ENCODE results near the gene PCBP3.

PCBP3 gene

GRCh38 chr21:45727390-45727789 lies 83.9 kb downstream of the PCBP3 start:
- DNase-seq, result no peak

- DNase-seq, result no peak
Observed at GRCh38 chr21:45735259-45736000, 91.9 kb downstream of the PCBP3 start.

- no peak for DNase-seq
Observed at GRCh38 chr21:45736042-45736689, 92.6 kb downstream of the PCBP3 start.

GRCh38 chr21:45736690-45737484 lies 93.4 kb downstream of the PCBP3 start:
- no peak for DNase-seq

- DNase-seq, result no peak
Observed at GRCh38 chr21:45737485-45738166, 94.1 kb downstream of the PCBP3 start.

- DNase-seq, result no peak
Observed at GRCh38 chr21:45739218-45740087, 95.9 kb downstream of the PCBP3 start.

- DNase-seq, result no peak
Observed at GRCh38 chr21:45740088-45740440, 96.5 kb downstream of the PCBP3 start.

- no peak for DNase-seq
Observed at GRCh38 chr21:45740491-45741357, 97.2 kb downstream of the PCBP3 start.

- DNase-seq, result no peak
Observed at GRCh38 chr21:45741691-45742090, 98.2 kb downstream of the PCBP3 start.

GRCh38 chr21:45742247-45742646 lies 98.7 kb downstream of the PCBP3 start:
- no peak for DNase-seq

GRCh38 chr21:45745256-45745655 lies 101.7 kb downstream of the PCBP3 start:
- no peak for DNase-seq

GRCh38 chr21:45747233-45747766 lies 103.8 kb downstream of the PCBP3 start:
- no peak for DNase-seq

- no peak for DNase-seq
Observed at GRCh38 chr21:45747802-45748445, 104.4 kb downstream of the PCBP3 start.

- DNase-seq, result no peak
Observed at GRCh38 chr21:45748593-45748992, 105.1 kb downstream of the PCBP3 start.

GRCh38 chr21:45749974-45750373 lies 106.4 kb downstream of the PCBP3 start:
- no peak for DNase-seq

GRCh38 chr21:45750936-45751335 lies 107.4 kb downstream of the PCBP3 start:
- DNase-seq, result no peak

GRCh38 chr21:45753445-45753844 lies 109.9 kb downstream of the PCBP3 start:
- DNase-seq, result no peak

- no peak for DNase-seq
Observed at GRCh38 chr21:45756029-45756428, 112.5 kb downstream of the PCBP3 start.

- DNase-seq, result no peak
Observed at GRCh38 chr21:45756669-45757068, 113.1 kb downstream of the PCBP3 start.

- no peak for DNase-seq
Observed at GRCh38 chr21:45761704-45762103, 118.2 kb downstream of the PCBP3 start.
